Neural progenitor cell (in vitro differentiated cells): ENCODE data around the gene MINDY4.

Experiments
- CTCF ChIP-seq: fragments of 200-600 bp; sonication (generic); IDR thresholded peaks from 2 replicates; pipeline ENCODE4 v1.5.1; 2017; ENCODE audit warnings: antibody characterized with exemption, mild to moderate bottlenecking
- EZH2phosphoT487 ChIP-seq: fragments of 200-600 bp; sonication (generic); IDR thresholded peaks from 2 replicates; pipeline ENCODE4 v1.6.1; 2017; ENCODE audit warnings: antibody characterized with exemption

GRCh38 chr7:30782690-30783089 is 11.5 kb downstream of the MINDY4 start:
- TF ChIP-seq CTCF, result no peak
- TF ChIP-seq EZH2phosphoT487, result no peak
